D721Med (cell line): Measurements from ENCODE around the gene FBN2.

Experiments
- DNase-seq: peaks from one replicate; pipeline ENCODE4 v3.0.0; 2011; ENCODE audit warnings: low spot score; ENCODE audit not compliant: insufficient read length
- FAIRE-seq: peaks from 2 replicates; lab custom pipeline; 2011; peaks lifted over from hg19 to GRCh38; lab: Jason Lieb, UNC
- CTCF ChIP-seq: IDR thresholded peaks from 2 replicates; pipeline ENCODE4 v1.5.1; 2012; ENCODE audit warnings: mild to moderate bottlenecking, control low read depth; ENCODE audit not compliant: insufficient read depth; ENCODE audit errors: missing control alignments

FBN2 gene

GRCh38 chr5:128535251-128535650 lies 2.8 kb downstream of the FBN2 start:
- no peak for TF ChIP-seq CTCF
- DNase-seq (no peak), FAIRE-seq (no peak)

GRCh38 chr5:128534726-128535125 lies 3.3 kb downstream of the FBN2 start:
- no peak for DNase-seq

GRCh38 chr5:128532776-128533175 lies 5.3 kb downstream of the FBN2 start:
- TF ChIP-seq CTCF: no peak
- DNase-seq (no peak), FAIRE-seq (no peak)

More at GRCh38 chr5:128534726-128535125, 3.3 kb downstream of the FBN2 start:
- TF ChIP-seq CTCF: no peak
- no peak for FAIRE-seq

GRCh38 chr5:128532127-128532526 lies 5.9 kb downstream of the FBN2 start:
- DNase-seq: no peak
- no peak for TF ChIP-seq CTCF
- no peak for FAIRE-seq

GRCh38 chr5:128528637-128529255 lies 9.3 kb downstream of the FBN2 start:
- DNase-seq (no peak), FAIRE-seq (no peak)
- TF ChIP-seq CTCF: no peak

- FAIRE-seq: no peak
- no peak for TF ChIP-seq CTCF
- no peak for DNase-seq
These were observed 9.9 kb downstream of the FBN2 start for GRCh38 chr5:128528126-128528525.

- no peak for DNase-seq
- FAIRE-seq: no peak
- no peak for TF ChIP-seq CTCF
These were observed 11.0 kb downstream of the FBN2 start for GRCh38 chr5:128527077-128527476.
